ENCODE data around the gene NSMCE1.
A peak's percentile ranks its signal among the peaks of the same experiment; 100 is the strongest.

NSMCE1 gene

DNA sequence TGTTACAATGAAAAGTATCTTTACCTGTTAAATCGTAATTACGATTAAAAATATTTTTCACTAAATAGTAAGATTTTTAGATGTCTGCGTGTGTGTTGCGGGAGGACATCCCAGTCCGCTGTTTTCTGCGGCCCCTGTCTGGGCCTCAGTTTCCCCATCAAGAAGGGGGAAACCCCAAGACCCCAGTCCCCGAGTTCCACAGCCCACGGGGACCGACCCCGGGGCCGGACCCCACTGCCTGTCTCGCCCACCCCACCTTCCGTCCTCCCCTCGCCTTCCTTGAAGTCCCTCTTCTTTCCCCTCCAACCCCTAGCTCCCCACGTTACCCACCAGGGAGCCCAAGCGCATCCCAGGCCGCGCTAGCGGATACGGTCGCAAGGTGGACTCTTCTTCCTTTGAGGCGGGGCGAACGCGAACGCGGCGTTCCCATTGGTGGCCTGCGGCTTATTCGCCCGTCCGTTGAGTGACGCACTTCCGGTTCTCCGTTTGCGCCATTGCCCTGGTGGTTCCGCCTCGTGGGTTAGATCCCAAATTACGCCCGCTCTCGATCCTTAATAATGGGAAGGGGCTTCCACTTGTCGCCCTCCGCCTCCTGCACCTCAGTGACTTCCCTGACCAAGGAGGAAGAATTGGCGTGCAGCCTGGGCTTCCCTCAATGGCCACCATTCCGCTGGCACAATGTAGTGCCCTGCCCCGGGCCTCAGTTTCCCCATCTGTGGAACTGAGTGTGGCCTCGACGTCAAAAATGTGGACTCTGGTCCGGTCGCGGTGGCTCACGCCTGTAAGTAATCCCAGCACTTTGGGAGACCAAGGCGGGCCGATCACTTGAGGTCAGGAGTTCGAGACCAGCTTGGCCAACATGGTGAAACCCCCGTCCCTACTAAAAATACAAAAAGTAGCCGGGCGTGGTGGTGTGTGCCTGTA lies at the start of gene NSMCE1:
NSMCE1 (minus strand) TSS at position 397 of the 924 bp plus-strand sequence. CDS start 11,202 bp downstream, outside the sequence.
- TF ChIP-seq CTCF (conservative IDR thresholded peaks at IDR 0.05; ENCODE audit: low read depth, low read length): no peak
- no peaks in the 10 kb centered on the region for H3K4me1 ChIP-seq (ENCODE audit: low read depth, poor library complexity, severe bottlenecking)
- peak within 1 kb of the TSS; percentile 86 for H2AFZ ChIP-seq (ENCODE audit: low read depth)
- H3K27ac ChIP-seq: peak within 1 kb of the TSS; percentile 43
- H3K4me3 ChIP-seq (IDR thresholded peaks at IDR 0.05; ENCODE audit: insufficient read depth, low read depth, low read length): peak within 1 kb of the TSS; percentile 74
- H4K20me1 ChIP-seq (ENCODE audit: insufficient read depth): no peaks in the 10 kb centered on the region
- peak within 1 kb of the TSS; percentile 68 for H3K4me2 ChIP-seq
- no peaks in the 10 kb centered on the region for H3K27me3 ChIP-seq (ENCODE audit: insufficient read depth, low read depth)
- no peaks in the 10 kb centered on the region for H3K79me2 ChIP-seq (ENCODE audit: insufficient read depth, low read depth)
- H3K36me3 ChIP-seq (ENCODE audit: insufficient read depth): no peaks in the 10 kb centered on the region
- peak within 1 kb of the TSS; percentile 75 for H3K9ac ChIP-seq

DNA sequence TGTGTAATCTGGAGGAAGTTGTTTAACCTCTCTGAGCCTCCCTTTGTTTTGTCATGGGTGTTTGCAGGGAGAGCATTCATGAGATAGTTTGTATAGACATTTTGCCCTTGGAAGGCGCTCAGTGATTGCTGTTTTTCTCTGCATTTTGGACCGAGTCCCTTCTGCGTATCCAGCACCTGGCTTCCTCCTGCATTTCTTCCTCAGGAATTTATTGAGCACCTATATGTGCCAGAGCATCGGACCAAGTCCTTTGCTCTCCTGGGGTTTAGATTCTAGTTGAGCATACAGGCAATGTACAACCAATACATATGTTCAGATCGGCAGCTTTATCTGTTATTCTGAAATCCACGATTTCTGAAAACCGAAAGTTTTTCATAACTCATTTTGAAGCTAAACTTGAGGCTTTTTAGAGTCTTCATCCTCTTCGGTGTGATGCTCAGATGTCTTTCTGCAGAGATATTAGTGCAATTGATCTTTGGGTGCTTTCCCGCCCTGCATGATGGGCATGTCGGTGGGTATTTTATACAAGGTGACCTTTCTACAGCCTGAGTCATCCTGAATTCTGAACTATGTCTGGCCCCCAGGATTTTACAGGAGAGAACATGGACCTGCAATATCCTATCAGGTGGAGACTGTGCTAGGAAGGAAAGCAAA lies 49.3 kb upstream of the NSMCE1 start:
- H4K20me1 ChIP-seq (ENCODE audit: insufficient read depth): no peaks in the 10 kb centered on the region; the same call in 1 of the 2 replicates
- peaks cover 19% of the 10 kb centered on the region for H3K4me1 ChIP-seq (ENCODE audit: low read depth, poor library complexity, severe bottlenecking)
- no peaks in the 10 kb centered on the region; the same call in 1 of the 2 replicates for H3K79me2 ChIP-seq (ENCODE audit: insufficient read depth, low read depth)

DNA sequence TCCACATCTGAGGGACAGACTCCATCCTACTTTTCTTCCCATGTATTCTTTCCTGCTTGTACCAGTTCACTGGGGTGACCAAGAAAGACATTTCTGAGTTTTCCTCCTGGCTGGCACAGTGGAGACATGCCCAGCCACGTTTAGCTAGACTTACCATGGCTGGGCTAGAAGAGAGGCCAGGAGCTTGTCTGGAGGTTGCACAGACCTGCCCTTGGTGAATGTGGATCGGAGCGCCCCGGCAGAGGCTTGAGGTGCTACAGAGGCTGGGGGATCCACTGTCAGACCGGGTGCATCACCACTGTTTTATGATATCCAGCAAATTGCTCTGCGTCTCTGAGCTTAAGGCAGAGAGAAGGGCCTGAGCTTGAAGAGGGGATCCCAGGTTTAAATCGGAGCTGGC lies 48.7 kb upstream of the NSMCE1 start:
- no peak for TF ChIP-seq CTCF (conservative IDR thresholded peaks at IDR 0.05; ENCODE audit: low read depth, low read length)
- H3K4me1 ChIP-seq (ENCODE audit: low read depth, poor library complexity, severe bottlenecking): peaks cover 19% of the 10 kb centered on the region
- no peaks in the 10 kb centered on the region; the same call in 1 of the 2 replicates for H4K20me1 ChIP-seq (ENCODE audit: insufficient read depth)
- no peak overlapping the region for H3K4me2 ChIP-seq
- H3K36me3 ChIP-seq (ENCODE audit: insufficient read depth): no peaks in the 10 kb centered on the region
- no peak overlapping the region for H3K27ac ChIP-seq
- no peaks in the 10 kb centered on the region; the same call in 1 of the 2 replicates for H3K79me2 ChIP-seq (ENCODE audit: insufficient read depth, low read depth)
- no peak overlapping the region for H2AFZ ChIP-seq (ENCODE audit: low read depth)
- no peaks in the 10 kb centered on the region for H3K27me3 ChIP-seq (ENCODE audit: insufficient read depth, low read depth)
- H3K9ac ChIP-seq: no peak overlapping the region
- no peak overlapping the region for H3K4me3 ChIP-seq (IDR thresholded peaks at IDR 0.05; ENCODE audit: insufficient read depth, low read depth, low read length)

More for the DNA sequence above, 49.3 kb upstream of the NSMCE1 start:
- no peak overlapping the region for H2AFZ ChIP-seq (ENCODE audit: low read depth)
- no peak overlapping the region for H3K27ac ChIP-seq
- no peak overlapping the region for H3K4me2 ChIP-seq
- no peaks in the 10 kb centered on the region for H3K27me3 ChIP-seq (ENCODE audit: insufficient read depth, low read depth)
- H3K4me3 ChIP-seq (IDR thresholded peaks at IDR 0.05; ENCODE audit: insufficient read depth, low read depth, low read length): no peak overlapping the region
- no peaks in the 10 kb centered on the region for H3K36me3 ChIP-seq (ENCODE audit: insufficient read depth)
- H3K9ac ChIP-seq: no peak overlapping the region
- no peak for TF ChIP-seq CTCF (conservative IDR thresholded peaks at IDR 0.05; ENCODE audit: low read depth, low read length)

GRCh38 chr16:27316038-27316680 lies 47.6 kb upstream of the NSMCE1 start:
- no peak overlapping the region for H3K27ac ChIP-seq
- no peak overlapping the region for H3K4me2 ChIP-seq
- no peaks in the 10 kb centered on the region for H3K27me3 ChIP-seq (ENCODE audit: insufficient read depth, low read depth)
- no peak overlapping the region for H3K4me3 ChIP-seq (IDR thresholded peaks at IDR 0.05; ENCODE audit: insufficient read depth, low read depth, low read length)
- H3K4me1 ChIP-seq (ENCODE audit: low read depth, poor library complexity, severe bottlenecking): peaks cover 19% of the 10 kb centered on the region
- H3K36me3 ChIP-seq (ENCODE audit: insufficient read depth): no peaks in the 10 kb centered on the region
- TF ChIP-seq CTCF (conservative IDR thresholded peaks at IDR 0.05; ENCODE audit: low read depth, low read length): no peak
- no peak overlapping the region for H3K9ac ChIP-seq
- no peak overlapping the region for H2AFZ ChIP-seq (ENCODE audit: low read depth)
- no peaks in the 10 kb centered on the region; the same call in 1 of the 2 replicates for H4K20me1 ChIP-seq (ENCODE audit: insufficient read depth)
- no peaks in the 10 kb centered on the region; the same call in 1 of the 2 replicates for H3K79me2 ChIP-seq (ENCODE audit: insufficient read depth, low read depth)

All from KMS-11 (cell line).